PC-9 (cell line): ENCODE data around the gene NFATC1. TPM values are rescaled to one million over a fixed set of nuclear protein-coding genes. Genes with fewer than 3 reads are reported as not detected.

Experiments used
- BruUV-seq: library from RNA; stranded (reverse); fragments of 400-500 nt; replicated peaks from 2 replicates; lab custom pipeline; 2021; lab: Mats Ljungman, UMichigan
- CTCF ChIA-PET: fragments of 300-600 bp; sonication (Branson Sonifier 250); formaldehyde crosslinking; loops from one replicate; lab custom pipeline; 2022; ENCODE audit warnings: antibody characterized with exemption; lab: Charles Lee
- POLR2A ChIA-PET: fragments of 300-600 bp; sonication (Branson Sonifier 250); formaldehyde crosslinking; loops from one replicate; lab custom pipeline; 2022; ENCODE audit warnings: antibody characterized with exemption; ENCODE audit not compliant: unreplicated experiment; lab: Charles Lee
- DNase-seq, 2 experiments: peaks; one replicate each; pipeline versions ENCODE4 v3.0.0 to v3.0.0-alpha.2; 2015 to 2022; ENCODE audit warnings: mixed read lengths in 1 of 2
- H2AFZ ChIP-seq: fragments of 200-600 bp; sonication (generic); 2 replicates; pipeline ENCODE4 v1.8.1; 2017; ENCODE audit warnings: antibody characterized with exemption
- H3F3A ChIP-seq: fragments of 200-600 bp; sonication (generic); 2 replicates; pipeline ENCODE4 v1.8.1; 2017; ENCODE audit warnings: antibody characterized with exemption, mild to moderate bottlenecking, low read depth; ENCODE audit not compliant: insufficient read depth
- H3K27ac ChIP-seq: fragments of 200-600 bp; sonication (generic); 2 replicates; pipeline ENCODE4 v1.6.1; 2016; ENCODE audit warnings: mixed run types
- H3K27me3 ChIP-seq: fragments of 200-600 bp; sonication (generic); 2 replicates; pipeline ENCODE4 v1.6.1; 2016; ENCODE audit warnings: low read depth, mixed run types; ENCODE audit not compliant: insufficient read depth
- H3K36me3 ChIP-seq: fragments of 200-600 bp; sonication (generic); 2 replicates; pipeline ENCODE4 v1.6.1; 2016; ENCODE audit warnings: low read depth, mixed run types
- H3K4me1 ChIP-seq: fragments of 200-600 bp; sonication (generic); replicated peaks from 2 replicates; pipeline ENCODE4 v1.6.1; 2016; ENCODE audit warnings: mixed run types; ENCODE audit not compliant: insufficient read depth
- H3K4me2 ChIP-seq: fragments of 200-600 bp; sonication (generic); 2 replicates; pipeline ENCODE4 v1.6.1; 2017; ENCODE audit warnings: mixed run types
- H3K4me3 ChIP-seq: fragments of 200-600 bp; sonication (generic); 2 replicates; pipeline ENCODE4 v1.6.1; 2016; ENCODE audit warnings: mixed run types
- H3K79me2 ChIP-seq: fragments of 200-600 bp; sonication (generic); 2 replicates; pipeline ENCODE4 v1.6.1; 2017; ENCODE audit warnings: low read depth, mixed run types
- H3K9me2 ChIP-seq: fragments of 200-600 bp; sonication (generic); 2 replicates; pipeline ENCODE4 v1.8.1; 2017; ENCODE audit warnings: mild to moderate bottlenecking; ENCODE audit not compliant: insufficient read depth
- H3K9me3 ChIP-seq: fragments of 200-600 bp; sonication (generic); 2 replicates; pipeline ENCODE4 v1.8.1; 2016; ENCODE audit warnings: low read depth; ENCODE audit not compliant: insufficient read depth
- H4K20me1 ChIP-seq: fragments of 200-600 bp; sonication (generic); 2 replicates; pipeline ENCODE4 v1.8.1; 2017; ENCODE audit not compliant: insufficient read depth
- EZH2 ChIP-seq: fragments of 200-600 bp; sonication (generic); IDR thresholded peaks from 2 replicates; pipeline ENCODE4 v1.8.0; 2017; ENCODE audit warnings: antibody characterized with exemption, low read depth
- intact Hi-C: fragments of 100-400 bp; cut with micrococcal nuclease; formaldehyde crosslinking; loops from one replicate; pipeline ENCODE4 v1.10.0; 2022; ENCODE audit not compliant: unreplicated experiment
- total RNA-seq: library from RNA; stranded (reverse); gene quantifications from 2 replicates; pipeline ENCODE4 v1.2.3, GENCODE V29; 2021
- TF ChIP-seq, protein P1 (sequence below): fragments of 200-600 bp; sonication (generic); conservative IDR thresholded peaks from 2 replicates; pipeline ENCODE4 v1.6.1; 2017; ENCODE audit warnings: mixed run types, antibody characterized with exemption, mild to moderate bottlenecking, moderate library complexity

NFATC1 gene
- total RNA-seq, 1 experiment from 2014 or later, result 2.6 TPM

DNA sequence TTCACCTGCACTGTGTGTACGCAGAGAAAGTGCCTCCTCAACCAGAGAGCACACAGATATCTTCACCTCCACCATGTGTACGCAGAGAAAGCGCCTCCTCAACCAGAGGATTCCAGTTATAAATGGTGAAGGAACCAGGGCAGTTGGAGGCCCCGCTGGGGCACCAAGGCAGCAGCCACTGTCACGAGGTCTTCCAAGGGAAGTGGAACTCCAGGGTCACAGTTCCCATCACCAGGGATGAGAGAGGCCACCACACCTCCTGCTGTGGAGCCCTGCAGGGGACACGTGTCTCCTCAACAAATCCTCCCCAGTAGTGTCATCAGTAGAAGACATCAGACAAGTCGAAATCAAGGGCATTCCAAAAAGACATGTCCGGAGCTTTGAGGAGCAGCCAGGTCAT is 28.2 kb upstream of the NFATC1 start:
- no TSS peak for BruUV-seq
- H3K27me3 ChIP-seq, result no peaks in the 10 kb centered on the region
- H3K4me2 ChIP-seq, result no peak overlapping the region
- no peaks in the 10 kb centered on the region for H3K79me2 ChIP-seq
- TF ChIP-seq, protein P1, sequence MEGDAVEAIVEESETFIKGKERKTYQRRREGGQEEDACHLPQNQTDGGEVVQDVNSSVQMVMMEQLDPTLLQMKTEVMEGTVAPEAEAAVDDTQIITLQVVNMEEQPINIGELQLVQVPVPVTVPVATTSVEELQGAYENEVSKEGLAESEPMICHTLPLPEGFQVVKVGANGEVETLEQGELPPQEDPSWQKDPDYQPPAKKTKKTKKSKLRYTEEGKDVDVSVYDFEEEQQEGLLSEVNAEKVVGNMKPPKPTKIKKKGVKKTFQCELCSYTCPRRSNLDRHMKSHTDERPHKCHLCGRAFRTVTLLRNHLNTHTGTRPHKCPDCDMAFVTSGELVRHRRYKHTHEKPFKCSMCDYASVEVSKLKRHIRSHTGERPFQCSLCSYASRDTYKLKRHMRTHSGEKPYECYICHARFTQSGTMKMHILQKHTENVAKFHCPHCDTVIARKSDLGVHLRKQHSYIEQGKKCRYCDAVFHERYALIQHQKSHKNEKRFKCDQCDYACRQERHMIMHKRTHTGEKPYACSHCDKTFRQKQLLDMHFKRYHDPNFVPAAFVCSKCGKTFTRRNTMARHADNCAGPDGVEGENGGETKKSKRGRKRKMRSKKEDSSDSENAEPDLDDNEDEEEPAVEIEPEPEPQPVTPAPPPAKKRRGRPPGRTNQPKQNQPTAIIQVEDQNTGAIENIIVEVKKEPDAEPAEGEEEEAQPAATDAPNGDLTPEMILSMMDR, result no peak
- TF ChIP-seq EZH2, result no peak
- H3K9me3 ChIP-seq, result no peaks in the 10 kb centered on the region
- ChIA-PET CTCF (no interaction called here), POLR2A (no interaction called here)
- no peaks in the 10 kb centered on the region for H3F3A ChIP-seq
- H3K9me2 ChIP-seq, result no peaks in the 10 kb centered on the region
- DNase-seq, result no peak
- no peaks in the 10 kb centered on the region for H3K36me3 ChIP-seq
- no peak overlapping the region for H3K4me3 ChIP-seq
- intact Hi-C loops, result no loop called here
- no peaks in the 10 kb centered on the region for H3K4me1 ChIP-seq
- H2AFZ ChIP-seq, result no peak overlapping the region
- no peaks in the 10 kb centered on the region for H4K20me1 ChIP-seq
- H3K27ac ChIP-seq, result no peak overlapping the region

DNA sequence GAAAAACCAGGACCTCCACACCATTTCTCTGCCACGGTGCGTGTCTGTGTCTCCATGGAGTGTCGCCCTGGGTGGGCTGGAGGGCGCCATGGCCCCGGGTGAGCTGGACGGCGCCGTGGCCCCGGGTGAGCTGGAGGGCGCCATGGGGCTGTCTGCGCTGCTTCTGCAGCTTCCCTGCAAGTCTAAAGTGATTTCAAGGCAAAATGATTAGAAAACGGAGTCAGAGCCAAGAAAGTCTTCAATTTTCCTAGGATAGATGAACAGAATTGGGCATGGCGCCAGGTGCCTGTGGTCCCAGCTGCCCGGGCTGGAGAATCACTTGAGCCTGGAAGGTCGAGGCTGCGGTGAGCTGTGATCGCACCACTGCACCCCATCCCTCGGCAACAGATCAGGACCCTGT is 27.7 kb upstream of the NFATC1 start:
- no TSS peak for BruUV-seq
- no peak overlapping the region for H3K4me3 ChIP-seq
- H3K9me2 ChIP-seq, result no peaks in the 10 kb centered on the region
- H3K4me2 ChIP-seq, result no peak overlapping the region
- ChIA-PET CTCF (no interaction called here), POLR2A (no interaction called here)
- no peaks in the 10 kb centered on the region for H3K4me1 ChIP-seq
- H3K36me3 ChIP-seq, result no peaks in the 10 kb centered on the region
- no peaks in the 10 kb centered on the region for H3F3A ChIP-seq
- H3K9me3 ChIP-seq, result no peaks in the 10 kb centered on the region
- no peak overlapping the region for H3K27ac ChIP-seq
- TF ChIP-seq, protein P1, result no peak
- TF ChIP-seq EZH2, result no peak
- no peaks in the 10 kb centered on the region for H3K27me3 ChIP-seq
- no peaks in the 10 kb centered on the region for H3K79me2 ChIP-seq
- intact Hi-C loops, result no loop called here
- DNase-seq, result no peak
- no peaks in the 10 kb centered on the region for H4K20me1 ChIP-seq
- no peak overlapping the region for H2AFZ ChIP-seq

DNA sequence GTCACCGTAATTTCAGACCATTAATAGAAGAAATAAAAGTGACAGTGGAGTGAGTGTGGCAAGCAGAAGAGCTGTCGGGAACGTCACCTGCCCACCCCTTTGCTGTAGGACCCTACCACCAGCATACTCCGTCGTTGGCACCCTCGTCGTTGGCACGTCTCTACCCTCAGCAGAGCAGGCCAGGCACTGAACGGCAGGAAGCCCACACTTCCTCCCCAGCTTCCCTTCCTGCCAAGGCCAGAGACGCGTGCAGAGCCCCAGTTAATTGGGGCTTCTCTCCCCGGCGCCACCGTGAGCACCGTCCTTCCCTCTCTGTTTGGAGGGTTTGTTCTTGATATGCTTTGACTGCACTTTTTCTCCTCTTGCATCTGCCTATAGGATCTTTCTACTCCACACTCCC is 27.0 kb upstream of the NFATC1 start:
- Histone ChIP-seq H3K4me1 (no peaks in the 10 kb centered on the region), H3K27ac (no peak overlapping the region), H3K9me2 (no peaks in the 10 kb centered on the region), H3F3A (no peaks in the 10 kb centered on the region), H3K27me3 (no peaks in the 10 kb centered on the region), H3K36me3 (no peaks in the 10 kb centered on the region), H2AFZ (no peak overlapping the region), H4K20me1 (no peaks in the 10 kb centered on the region), H3K9me3 (no peaks in the 10 kb centered on the region), H3K4me3 (no peak overlapping the region), H3K4me2 (no peak overlapping the region), H3K79me2 (no peaks in the 10 kb centered on the region)
- CTCF ChIA-PET, result no interaction called here
- no peak for DNase-seq
- POLR2A ChIA-PET, result no interaction called here
- intact Hi-C loops, result no loop called here
- BruUV-seq, result no TSS peak
- no peak for TF ChIP-seq EZH2
- TF ChIP-seq, protein P1, result no peak
